ENCODE measurements around the gene UNC5CL. TPM values are rescaled to one million over a fixed set of nuclear protein-coding genes. Genes with fewer than 3 reads are reported as not detected.

Gene UNC5CL
- total RNA-seq, 1 donor, result not detected

DNA sequence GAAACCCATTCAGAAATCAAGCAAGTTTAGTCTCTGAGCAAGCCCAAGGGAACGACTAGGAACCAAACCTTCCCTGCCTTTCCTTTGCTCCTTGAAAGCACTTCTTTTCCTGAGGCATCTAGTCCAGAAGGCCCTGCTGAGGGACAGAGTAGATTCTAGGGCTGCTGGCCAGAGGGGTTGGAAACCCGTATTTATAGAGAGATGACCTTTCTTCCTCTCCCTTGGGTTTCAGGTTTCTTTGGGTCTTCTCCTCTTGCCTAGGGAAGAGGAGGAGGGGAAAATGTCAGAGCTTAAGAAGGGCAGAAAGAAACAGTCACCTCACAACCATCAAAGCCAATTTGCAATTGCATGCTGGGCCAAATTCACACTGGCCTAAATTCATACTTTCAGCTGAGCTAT, 19.8 kb upstream of the UNC5CL start:
- no peaks in the 10 kb centered on the region for H3K9me3 ChIP-seq (ENCODE audit: low read depth, low read length)
- no peaks in the 10 kb centered on the region for H4K20me1 ChIP-seq (ENCODE audit: insufficient read depth, low read length)
- no peaks in the 10 kb centered on the region for H3K79me2 ChIP-seq (ENCODE audit: insufficient read depth, low read length)
- H3K27ac ChIP-seq (ENCODE audit: low read depth, low read length), result no peak overlapping the region
- no peaks in the 10 kb centered on the region for H3K36me3 ChIP-seq (ENCODE audit: insufficient read depth, low read length)
- no peak overlapping the region for H2AFZ ChIP-seq (ENCODE audit: low read length)
- H3K27me3 ChIP-seq (ENCODE audit: insufficient read depth, low read length), result peaks cover 7% of the 10 kb centered on the region
- no peak overlapping the region for H3K4me2 ChIP-seq (ENCODE audit: insufficient read depth, low read length)
- DNase-seq (ENCODE audit: insufficient read length, low spot score, missing footprints), result no peak
- TF ChIP-seq, protein P1, sequence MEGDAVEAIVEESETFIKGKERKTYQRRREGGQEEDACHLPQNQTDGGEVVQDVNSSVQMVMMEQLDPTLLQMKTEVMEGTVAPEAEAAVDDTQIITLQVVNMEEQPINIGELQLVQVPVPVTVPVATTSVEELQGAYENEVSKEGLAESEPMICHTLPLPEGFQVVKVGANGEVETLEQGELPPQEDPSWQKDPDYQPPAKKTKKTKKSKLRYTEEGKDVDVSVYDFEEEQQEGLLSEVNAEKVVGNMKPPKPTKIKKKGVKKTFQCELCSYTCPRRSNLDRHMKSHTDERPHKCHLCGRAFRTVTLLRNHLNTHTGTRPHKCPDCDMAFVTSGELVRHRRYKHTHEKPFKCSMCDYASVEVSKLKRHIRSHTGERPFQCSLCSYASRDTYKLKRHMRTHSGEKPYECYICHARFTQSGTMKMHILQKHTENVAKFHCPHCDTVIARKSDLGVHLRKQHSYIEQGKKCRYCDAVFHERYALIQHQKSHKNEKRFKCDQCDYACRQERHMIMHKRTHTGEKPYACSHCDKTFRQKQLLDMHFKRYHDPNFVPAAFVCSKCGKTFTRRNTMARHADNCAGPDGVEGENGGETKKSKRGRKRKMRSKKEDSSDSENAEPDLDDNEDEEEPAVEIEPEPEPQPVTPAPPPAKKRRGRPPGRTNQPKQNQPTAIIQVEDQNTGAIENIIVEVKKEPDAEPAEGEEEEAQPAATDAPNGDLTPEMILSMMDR (IDR thresholded peaks at IDR 0.05; ENCODE audit: extremely low read depth, low read depth, low read length), result no peak
- no peak overlapping the region for H3K4me3 ChIP-seq (ENCODE audit: insufficient read depth, low read length)
- H3K4me1 ChIP-seq (ENCODE audit: insufficient read depth, low read length), result peaks cover 2% of the 10 kb centered on the region

DNA sequence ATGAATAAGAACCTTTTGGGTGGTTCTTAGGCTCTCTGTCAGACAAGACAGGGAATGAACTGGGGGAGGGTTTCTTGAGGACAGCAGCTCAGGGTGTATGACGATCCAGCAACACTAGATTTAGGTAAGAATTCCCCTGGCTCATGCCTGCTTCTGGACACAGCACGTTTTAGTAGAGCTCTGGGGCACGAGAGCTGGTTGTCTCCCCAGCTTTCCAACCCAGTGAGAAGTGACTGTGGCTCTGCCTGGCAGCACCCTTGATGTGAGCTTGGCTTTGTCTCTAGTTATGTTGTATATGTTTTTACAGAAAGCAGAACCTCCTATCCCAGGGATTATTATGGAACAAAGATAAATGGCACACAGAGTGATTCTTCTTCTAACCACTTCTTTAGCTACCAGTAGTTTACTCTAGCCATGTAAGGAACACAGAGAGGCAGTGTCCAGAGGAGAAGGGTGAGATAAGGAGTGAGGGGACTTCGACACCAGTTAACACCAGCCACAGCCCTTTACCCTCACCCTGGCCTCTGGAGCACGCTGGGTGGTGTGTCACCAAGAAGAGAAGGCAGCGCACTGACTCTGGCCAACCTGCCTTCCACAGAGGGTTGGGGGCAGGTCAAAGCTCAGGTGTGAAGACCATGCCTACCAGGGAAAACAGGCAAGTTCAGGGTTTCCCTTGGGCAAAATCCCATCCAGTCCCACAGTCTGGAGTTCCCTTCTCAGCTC, 17.9 kb upstream of the UNC5CL start:
- Histone ChIP-seq H3K9me3 (ENCODE audit: low read depth, low read length) (no peaks in the 10 kb centered on the region), H3K4me1 (ENCODE audit: insufficient read depth, low read length) (peaks cover 2% of the 10 kb centered on the region), H3K27me3 (ENCODE audit: insufficient read depth, low read length) (peaks cover 7% of the 10 kb centered on the region), H2AFZ (ENCODE audit: low read length) (no peak overlapping the region), H3K27ac (ENCODE audit: low read depth, low read length) (no peak overlapping the region), H3K36me3 (ENCODE audit: insufficient read depth, low read length) (no peaks in the 10 kb centered on the region), H3K4me3 (ENCODE audit: insufficient read depth, low read length) (no peak overlapping the region), H3K4me2 (ENCODE audit: insufficient read depth, low read length) (no peak overlapping the region), H4K20me1 (ENCODE audit: insufficient read depth, low read length) (no peaks in the 10 kb centered on the region), H3K79me2 (ENCODE audit: insufficient read depth, low read length) (no peaks in the 10 kb centered on the region)
- TF ChIP-seq, protein P1 (IDR thresholded peaks at IDR 0.05; ENCODE audit: extremely low read depth, low read depth, low read length), result no peak
- peak; percentile 58 for DNase-seq (ENCODE audit: insufficient read length, low spot score, missing footprints)

DNA sequence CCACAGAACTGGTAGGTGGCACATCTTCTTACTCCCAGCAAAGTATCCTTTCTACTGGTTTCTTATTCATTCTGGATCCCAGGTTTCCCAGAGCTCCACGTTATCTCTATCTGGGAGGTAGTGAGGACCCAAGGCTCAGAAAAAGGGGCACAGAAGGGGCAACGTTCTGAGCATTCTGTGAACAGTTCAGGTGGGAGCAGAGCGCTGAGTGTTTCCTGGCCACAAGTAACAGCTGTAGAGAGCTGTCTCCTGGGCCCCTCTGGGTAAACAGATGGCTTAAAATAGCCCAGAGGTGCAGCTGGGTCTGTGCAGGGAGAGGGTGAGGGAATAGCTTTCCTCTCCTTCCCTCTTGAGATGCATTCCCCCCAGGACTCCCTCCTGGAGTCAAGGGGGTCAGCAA, 16.1 kb upstream of the UNC5CL start:
- TF ChIP-seq, protein P1 (IDR thresholded peaks at IDR 0.05; ENCODE audit: extremely low read depth, low read depth, low read length), result no peak

DNA sequence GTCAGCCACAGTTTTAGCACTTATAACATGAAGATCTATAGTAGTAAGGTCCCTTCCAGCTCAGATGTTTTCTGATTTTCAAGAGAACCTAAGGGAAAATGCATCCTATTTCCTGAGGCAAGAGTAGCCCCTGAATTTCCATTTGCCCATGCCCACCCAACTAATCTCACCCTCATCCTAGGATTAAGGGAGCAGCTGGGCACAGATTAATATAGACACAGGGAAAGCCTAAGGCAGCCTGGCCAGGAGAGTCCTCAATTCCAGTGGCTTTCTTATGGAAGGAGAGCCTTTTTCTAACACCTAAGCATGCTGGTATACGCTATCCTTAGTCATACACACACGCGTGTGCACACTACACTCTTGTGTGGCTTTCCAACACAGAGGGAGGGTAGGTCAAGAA, 15.5 kb upstream of the UNC5CL start:
- no peaks in the 10 kb centered on the region for H3K36me3 ChIP-seq (ENCODE audit: insufficient read depth, low read length)
- H3K4me1 ChIP-seq (ENCODE audit: insufficient read depth, low read length), result peaks cover 2% of the 10 kb centered on the region
- no peak overlapping the region for H3K27ac ChIP-seq (ENCODE audit: low read depth, low read length)
- DNase-seq (ENCODE audit: insufficient read length, low spot score, missing footprints), result peak; percentile 19
- no peaks in the 10 kb centered on the region for H4K20me1 ChIP-seq (ENCODE audit: insufficient read depth, low read length)
- H2AFZ ChIP-seq (ENCODE audit: low read length), result no peak overlapping the region
- H3K79me2 ChIP-seq (ENCODE audit: insufficient read depth, low read length), result no peaks in the 10 kb centered on the region
- no peak overlapping the region for H3K4me2 ChIP-seq (ENCODE audit: insufficient read depth, low read length)
- H3K9me3 ChIP-seq (ENCODE audit: low read depth, low read length), result no peaks in the 10 kb centered on the region
- TF ChIP-seq, protein P1 (IDR thresholded peaks at IDR 0.05; ENCODE audit: extremely low read depth, low read depth, low read length), result no peak
- peaks cover 7% of the 10 kb centered on the region for H3K27me3 ChIP-seq (ENCODE audit: insufficient read depth, low read length)
- no peak overlapping the region for H3K4me3 ChIP-seq (ENCODE audit: insufficient read depth, low read length)

More for the DNA sequence above, 16.1 kb upstream of the UNC5CL start:
- no peak overlapping the region for H2AFZ ChIP-seq (ENCODE audit: low read length)
- H3K9me3 ChIP-seq (ENCODE audit: low read depth, low read length), result no peaks in the 10 kb centered on the region
- peaks cover 2% of the 10 kb centered on the region for H3K4me1 ChIP-seq (ENCODE audit: insufficient read depth, low read length)
- no peak overlapping the region for H3K4me3 ChIP-seq (ENCODE audit: insufficient read depth, low read length)
- H3K27ac ChIP-seq (ENCODE audit: low read depth, low read length), result no peak overlapping the region
- H3K79me2 ChIP-seq (ENCODE audit: insufficient read depth, low read length), result no peaks in the 10 kb centered on the region
- no peak overlapping the region for H3K4me2 ChIP-seq (ENCODE audit: insufficient read depth, low read length)
- peaks cover 7% of the 10 kb centered on the region for H3K27me3 ChIP-seq (ENCODE audit: insufficient read depth, low read length)
- no peaks in the 10 kb centered on the region for H3K36me3 ChIP-seq (ENCODE audit: insufficient read depth, low read length)
- H4K20me1 ChIP-seq (ENCODE audit: insufficient read depth, low read length), result no peaks in the 10 kb centered on the region
- DNase-seq (ENCODE audit: insufficient read length, low spot score, missing footprints), result no peak

Measured in osteoblast (primary cell).